Smooth muscle cell of the brain vasculature (primary cell): ENCODE measurements around the gene PALB2.
"Not testable (repeated sequence)": the region's sequence is repeated elsewhere in the genome, so short reads cannot be mapped to it uniquely, and the experiment has no call there.

ENCODE experiments used
- DNase-seq: peaks from one replicate; pipeline ENCODE4 v3.0.0-alpha.2; 2012; ENCODE audit warnings: low read depth, low spot score

The PALB2 gene

DNA sequence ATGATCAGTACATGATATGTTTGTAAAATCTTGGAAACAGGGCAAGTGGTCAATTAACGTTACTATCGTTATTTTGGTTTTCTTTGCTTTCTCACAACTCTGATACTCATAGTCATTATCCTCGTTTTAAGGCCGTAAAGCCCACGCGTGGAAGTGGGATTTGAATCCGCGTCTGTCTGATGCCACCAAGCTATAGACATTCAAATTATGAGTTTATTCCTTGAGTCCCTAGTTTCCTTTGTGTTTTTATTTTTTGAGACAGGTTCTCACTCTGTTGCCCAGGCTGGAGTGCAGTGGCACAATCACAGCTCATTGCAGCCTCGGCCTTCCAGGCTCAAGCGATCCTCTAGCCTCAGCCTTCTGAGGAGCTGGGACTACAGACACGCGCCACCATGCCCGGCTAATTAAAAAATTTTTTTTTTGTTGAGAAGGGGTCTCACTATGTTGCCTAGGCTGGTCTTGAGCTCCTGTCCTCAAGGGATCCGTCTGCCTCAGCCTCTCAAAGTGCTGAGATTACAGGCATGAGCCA is 1.2 kb upstream of the PALB2 start:
- no peak for DNase-seq

- DNase-seq, result no peak
Measured at GRCh38 chr16:23640615-23640930, 537 bp downstream of the PALB2 start.

DNA sequence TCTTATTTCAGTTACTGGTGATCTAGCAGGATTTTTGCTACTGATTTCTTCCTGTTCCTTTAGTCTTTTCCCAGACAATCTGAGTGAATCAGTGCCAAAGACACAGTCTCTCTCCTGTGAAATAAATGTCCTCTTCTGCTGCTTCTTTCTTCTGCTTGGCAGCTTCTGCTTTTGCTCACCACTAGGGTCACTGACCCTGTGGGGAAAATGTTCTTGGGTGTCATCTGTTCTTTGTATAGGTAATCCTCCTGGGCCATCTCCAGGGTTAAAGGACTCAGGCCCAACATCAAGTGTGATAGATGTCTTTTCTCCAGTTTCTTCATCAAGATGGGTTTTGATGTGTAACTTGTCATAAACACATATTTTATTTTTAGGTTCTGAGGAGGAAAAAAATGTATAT is 5.2 kb downstream of the PALB2 start:
- DNase-seq, result no peak

DNA sequence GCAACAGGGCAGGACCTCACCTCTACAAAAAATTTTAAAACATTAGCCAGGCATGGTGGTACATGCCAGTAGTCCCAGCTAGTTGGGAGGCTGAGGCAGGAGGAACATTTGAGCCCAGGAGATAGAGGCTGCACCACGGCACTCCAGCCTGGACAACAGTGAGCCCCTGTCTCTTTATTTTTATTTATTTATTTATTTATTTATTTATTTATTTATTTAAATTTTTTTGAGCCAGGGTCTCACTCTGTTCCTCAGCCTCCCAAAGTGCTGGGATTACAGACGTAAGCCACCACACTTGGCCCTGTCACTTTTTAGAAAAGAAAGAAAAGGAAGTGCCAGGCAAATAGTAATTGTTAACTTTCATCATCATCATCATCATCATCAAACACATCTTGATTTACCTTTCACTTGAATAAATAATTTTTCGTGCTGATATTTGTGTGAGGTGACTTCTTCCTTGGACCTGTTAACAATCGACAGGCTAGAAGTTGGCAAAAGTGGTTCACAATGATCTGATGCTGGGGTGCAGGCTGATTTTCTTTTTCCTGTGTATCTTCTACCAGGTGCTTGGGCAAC is 6.6 kb downstream of the PALB2 start:
- no peak for DNase-seq

GRCh38 chr16:23631874-23632273 is 9.2 kb downstream of the PALB2 start:
- not testable (repeated sequence) for DNase-seq

DNA sequence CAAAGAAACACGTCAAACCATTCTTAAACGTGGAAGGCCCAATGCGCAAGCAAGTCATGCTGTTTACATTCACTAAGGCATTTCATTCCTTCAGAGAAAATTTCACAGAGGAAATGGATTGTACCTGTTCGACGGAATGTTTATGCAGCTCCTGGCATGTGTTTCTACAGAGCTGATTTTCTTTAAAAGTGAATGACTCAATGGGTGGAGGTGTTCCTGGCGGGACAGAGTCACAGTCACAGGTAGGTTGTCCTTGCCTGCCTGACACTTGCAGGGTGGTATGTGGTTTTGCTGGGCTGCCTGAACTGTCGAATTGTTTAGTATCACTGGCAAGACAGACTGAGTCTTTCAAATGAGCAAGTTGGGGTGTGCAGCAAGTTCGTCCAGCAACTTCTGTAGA is 11.6 kb downstream of the PALB2 start:
- no peak for DNase-seq

- no peak for DNase-seq
Measured at GRCh38 chr16:23624092-23624491, 17.0 kb downstream of the PALB2 start.

- no peak for DNase-seq
Measured at GRCh38 chr16:23615805-23616204, 25.3 kb downstream of the PALB2 start.

GRCh38 chr16:23611936-23612335 is 29.2 kb downstream of the PALB2 start:
- DNase-seq, result no peak

GRCh38 chr16:23610905-23611304 is 30.2 kb downstream of the PALB2 start:
- not testable (repeated sequence) for DNase-seq

DNA sequence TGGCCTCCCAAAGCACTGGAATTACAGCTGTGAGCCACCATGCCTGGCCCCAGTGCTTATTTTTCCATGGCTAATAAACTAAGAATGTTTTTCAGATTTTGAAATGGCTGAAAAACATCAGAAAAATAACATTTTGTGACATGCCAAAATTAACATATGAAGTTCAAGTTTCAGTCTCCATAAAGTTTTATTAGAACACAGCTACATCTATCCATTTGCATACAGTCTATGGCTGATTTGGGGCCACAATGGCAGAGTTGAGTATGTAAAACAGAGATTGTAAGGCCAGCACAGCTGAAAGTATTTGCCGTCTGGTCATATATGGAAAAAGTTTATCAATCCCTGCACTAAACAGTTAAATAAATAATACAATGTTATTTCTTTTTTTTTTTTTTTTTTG is 31.2 kb downstream of the PALB2 start:
- no peak for DNase-seq

- DNase-seq, result no peak
Measured at GRCh38 chr16:23608194-23608593, 32.9 kb downstream of the PALB2 start.

GRCh38 chr16:23607726-23608125 is 33.4 kb downstream of the PALB2 start:
- no peak for DNase-seq

DNA sequence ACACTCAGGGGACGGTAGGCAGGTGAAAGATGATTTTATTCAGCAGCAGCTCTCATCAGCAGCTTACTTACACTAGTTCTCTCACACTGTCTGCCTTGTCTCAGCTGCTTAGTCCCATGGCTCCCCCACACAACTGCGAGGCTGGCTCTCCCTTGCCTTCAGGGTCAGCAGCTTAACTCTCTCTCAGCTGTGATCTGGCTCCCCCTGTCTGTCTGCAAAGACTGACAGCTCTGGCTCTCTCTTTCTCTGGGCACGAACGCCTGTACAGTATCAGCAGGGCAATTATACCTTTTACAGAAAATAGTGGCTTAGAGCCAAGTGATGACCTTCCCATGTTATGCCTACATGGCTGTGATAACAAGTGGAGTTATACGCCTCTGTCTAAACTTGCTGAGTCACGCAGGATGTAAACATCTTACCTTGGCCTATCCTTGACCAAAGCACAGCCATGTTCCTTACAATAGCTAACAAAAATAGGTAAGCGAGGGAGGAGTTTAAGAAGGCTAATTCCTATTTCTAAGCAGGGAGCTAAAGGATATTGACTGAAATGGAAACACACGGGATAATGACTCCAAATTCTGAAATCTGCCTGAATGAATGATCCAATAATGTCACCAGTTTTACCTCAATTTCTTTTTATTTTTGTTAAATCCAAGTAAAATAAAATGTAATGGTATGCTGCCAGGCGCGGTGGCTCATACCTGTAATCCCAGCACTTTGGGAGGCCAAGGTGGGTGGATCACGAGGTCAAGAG is 43.9 kb downstream of the PALB2 start:
- no peak for DNase-seq

DNA sequence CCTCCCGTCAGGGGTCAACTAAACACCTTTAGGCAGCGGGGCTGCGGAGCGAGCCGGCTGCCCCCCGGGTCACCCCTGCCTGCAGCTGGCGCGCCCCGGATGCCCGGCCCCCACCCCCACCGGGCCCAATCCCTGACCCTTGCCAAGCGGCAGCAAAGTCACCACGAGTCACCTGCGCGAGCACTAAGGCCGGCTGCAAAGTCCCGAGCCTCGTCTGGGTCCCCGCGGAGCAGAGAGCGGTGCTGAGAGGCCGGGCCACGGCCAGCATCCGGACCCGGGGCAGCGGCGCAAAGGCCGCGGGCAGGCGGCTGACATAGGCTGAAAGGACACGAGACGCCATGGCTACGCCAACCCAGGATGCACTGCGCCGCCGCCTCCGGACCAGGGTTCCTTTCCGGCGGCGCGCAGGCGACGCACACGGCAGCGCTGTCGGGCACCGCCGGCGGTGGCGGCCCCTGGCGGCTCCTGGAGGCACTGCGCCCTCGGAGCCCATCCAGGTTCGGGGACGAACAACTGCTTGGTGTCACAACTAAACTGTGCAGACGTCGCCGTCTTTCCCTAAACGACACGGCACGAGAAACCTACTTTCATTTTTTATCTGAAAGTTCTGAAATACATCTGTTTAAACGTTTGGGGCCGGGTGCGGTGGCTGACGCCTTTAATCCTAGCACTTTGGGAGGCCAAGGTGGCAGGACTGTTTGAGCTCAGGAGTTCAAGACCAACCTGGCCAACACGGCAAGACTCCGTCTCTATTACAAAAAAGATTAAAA is 45.0 kb downstream of the PALB2 start, which contains the start of gene NDUFAB1:
NDUFAB1 (minus strand) TSS at position 366 of the 770 bp plus-strand sequence; CDS start at position 340, 26 bp downstream.
- DNase-seq, result peak; percentile 63

GRCh38 chr16:23595246-23595950 is 45.7 kb downstream of the PALB2 start:
- no peak for DNase-seq

- DNase-seq, result no peak
Measured at GRCh38 chr16:23594186-23594585, 46.9 kb downstream of the PALB2 start.

DNA sequence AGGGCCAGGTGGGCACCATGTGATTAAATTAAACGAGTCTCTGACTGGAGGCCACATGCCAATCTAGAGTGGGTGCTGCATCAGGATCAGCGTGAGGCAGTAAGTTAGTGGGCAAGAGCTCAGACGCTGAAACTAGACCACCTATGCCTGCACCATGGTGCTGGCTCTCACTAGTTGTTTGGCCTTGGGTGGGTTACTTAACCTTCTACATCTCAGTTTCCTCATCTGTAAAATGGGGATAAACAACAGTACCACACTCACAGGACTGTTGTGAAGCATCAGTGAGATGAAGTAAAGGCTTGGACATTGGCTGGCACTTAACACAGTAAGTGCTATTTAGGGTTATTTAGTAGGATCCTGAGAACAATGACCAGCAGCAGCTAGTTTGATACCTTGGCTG is 50.9 kb downstream of the PALB2 start:
- no peak for DNase-seq

DNA sequence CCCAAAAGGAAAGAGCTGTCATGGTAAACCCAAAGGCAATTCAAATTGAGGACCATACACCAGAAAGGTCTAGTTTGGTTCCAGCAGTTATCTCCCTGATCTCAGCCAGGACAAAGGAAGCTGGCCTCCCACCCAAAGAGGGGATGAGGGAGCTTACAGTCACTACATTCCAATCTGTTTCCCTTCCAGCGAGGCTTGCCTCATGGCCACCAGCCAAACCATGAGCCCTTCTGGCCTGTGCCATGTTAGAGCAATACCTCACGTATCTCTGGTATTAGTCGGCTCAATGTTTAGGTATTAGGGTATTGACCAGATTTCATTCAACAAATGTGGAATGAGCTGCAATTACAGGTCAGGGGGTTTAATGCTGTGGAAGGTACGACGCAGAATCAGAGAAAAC is 53.4 kb downstream of the PALB2 start:
- no peak for DNase-seq

DNA sequence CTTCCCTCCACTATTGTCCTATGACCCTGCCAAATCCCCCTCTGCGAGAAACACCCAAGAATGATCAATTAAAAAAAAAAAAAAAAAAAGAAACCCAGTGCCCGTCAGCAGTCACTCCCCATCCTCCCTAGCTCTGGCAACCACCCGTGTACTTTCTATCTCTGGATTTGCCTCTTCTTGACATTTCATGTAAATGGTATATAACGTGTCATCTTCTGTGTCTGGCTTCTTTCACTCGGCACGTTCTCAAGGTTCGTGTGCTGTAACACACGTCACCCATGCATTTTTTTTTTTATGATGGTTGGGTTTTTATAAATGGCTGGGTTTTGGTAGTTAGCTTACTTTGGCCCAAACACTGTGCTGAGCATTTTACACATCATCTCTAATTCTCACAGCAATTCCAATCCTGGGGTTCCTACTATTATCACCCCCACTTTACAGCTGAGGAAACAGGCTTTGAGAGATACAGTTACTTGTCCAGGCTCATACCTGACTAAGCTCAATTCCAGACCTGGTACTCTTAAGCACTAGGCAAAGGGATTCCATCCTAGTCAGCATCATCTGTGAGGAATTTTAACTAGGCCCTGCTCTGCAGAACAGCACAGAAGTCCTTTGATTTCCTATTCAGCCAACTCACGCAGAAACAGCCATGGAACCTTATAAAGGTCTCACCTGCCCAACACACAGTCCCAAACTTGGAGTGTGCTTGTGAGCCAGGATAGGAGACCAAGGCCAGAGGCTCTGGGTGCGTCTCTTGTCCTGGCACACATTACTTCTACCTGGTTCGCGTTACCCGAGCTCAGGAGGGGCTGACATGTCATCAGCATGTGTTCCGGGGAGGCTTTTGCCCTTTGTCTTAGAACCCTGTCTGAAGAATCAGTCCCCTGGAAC is 56.7 kb downstream of the PALB2 start:
- DNase-seq, result no peak

DNA sequence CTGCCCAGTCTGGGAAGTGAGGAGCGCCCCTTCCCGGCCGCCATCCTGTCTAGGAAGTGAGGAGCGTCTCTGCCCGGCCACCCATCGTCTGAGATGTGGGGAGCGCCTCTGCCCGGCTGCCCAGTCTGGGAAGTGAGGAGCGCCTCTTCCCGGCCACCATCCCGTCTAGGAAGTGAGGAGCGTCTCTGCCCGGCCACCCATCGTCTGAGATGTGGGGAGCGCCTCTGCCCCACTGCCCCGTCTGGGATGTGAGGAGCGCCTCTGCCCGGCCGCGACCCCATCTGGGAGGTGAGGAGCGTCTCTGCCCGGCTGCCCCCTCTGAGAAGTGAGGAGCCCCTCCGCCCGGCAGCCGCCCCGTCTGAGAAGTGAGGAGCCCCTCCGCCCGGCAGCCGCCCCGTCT is 57.8 kb downstream of the PALB2 start:
- DNase-seq, result not testable (repeated sequence)
